Inflammatory macrophage (primary cell): ENCODE results near the gene HSPD1.
A peak's percentile ranks its signal among the peaks of the same experiment; 100 is the strongest.

ENCODE experiments used
- DNase-seq, 2 donors: peaks; one replicate each; pipeline ENCODE4 v3.0.0-alpha.2; 2020 to 2022
- total RNA-seq, 18 experiments: gene quantifications; one replicate each; lab custom pipeline; 2026; ENCODE audit warnings: mixed read lengths in 6 of 18, inconsistent platforms in 2 of 18; lab: John Stamatoyannopoulos, UW

HSPD1 gene
- total RNA-seq, result 86.2 to 376 (median 264) reads per million in 18 experiments

DNA sequence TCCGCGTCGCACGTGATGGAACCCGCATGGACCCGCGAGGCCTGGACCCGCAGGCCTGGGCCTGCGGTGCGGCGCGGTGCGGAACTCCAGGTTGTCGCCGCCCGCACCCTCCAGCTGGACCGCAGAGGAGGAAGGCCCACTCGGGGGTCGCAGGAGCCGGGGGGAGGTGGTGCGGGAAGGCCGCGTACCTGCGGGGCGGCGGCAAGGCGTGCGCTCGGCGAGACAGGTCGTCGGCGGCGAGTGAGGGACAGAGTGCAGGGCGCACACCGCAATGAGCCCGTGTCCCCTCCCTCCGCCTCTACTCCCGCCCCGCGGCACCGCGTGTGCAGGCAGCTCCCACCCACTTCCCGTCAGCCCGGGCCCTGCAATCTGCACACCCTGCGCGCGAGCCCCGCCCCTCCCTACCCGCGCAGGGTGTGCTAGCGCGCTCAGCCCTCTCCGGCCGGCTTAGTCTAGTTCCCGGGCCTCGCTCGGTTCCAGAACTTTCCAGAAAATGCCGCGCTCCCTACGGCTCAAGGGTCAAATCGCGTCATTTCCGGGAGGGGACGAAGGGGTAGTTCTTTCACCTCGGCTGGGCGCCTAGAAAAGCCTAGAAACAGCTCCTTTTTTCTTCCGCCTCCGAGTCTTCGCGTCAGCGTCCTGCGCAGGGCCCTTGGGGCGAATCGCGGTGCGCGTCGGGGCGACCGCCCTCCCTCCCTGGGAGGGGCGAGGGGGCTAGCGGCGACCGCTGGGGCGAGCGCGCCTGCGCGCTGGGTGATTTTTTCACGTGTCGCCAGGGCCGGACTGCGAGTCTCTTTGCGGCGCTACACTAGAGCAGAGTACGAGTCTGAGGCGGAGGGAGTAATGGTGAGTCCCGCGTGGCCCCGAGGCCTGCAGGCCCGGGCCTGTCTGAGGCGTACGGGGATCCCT, at the start of gene HSPD1, which contains the start of gene HSPE1:
HSPD1 (minus strand) TSS at position 247 of the 909 bp plus-strand sequence. CDS start 992 bp downstream, outside the sequence.
HSPE1 (plus strand) TSS at position 786 of the 909 bp plus-strand sequence; CDS start at position 844, 58 bp downstream.
- DNase-seq, result peak; percentile 100

DNA sequence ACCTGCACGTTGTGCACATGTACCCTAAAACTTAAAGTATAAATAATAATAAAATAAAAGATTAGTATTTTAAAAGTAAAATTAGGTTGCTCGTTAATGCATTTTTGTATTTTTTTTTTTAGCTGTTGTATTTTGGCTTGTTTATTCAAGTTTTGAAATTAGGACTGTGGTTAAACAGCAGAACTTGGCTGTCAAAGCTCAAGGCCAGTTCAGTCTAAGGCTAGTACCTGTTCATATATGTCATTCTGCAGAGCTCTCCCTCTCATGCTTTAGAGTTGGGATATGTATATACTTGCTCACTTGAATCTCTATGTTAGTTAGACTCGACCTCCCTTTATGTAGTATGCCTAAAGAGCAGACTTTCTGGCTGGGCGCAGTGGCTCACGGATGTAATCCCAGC, 48.9 kb upstream of the HSPD1 start:
- no peak for DNase-seq

DNA sequence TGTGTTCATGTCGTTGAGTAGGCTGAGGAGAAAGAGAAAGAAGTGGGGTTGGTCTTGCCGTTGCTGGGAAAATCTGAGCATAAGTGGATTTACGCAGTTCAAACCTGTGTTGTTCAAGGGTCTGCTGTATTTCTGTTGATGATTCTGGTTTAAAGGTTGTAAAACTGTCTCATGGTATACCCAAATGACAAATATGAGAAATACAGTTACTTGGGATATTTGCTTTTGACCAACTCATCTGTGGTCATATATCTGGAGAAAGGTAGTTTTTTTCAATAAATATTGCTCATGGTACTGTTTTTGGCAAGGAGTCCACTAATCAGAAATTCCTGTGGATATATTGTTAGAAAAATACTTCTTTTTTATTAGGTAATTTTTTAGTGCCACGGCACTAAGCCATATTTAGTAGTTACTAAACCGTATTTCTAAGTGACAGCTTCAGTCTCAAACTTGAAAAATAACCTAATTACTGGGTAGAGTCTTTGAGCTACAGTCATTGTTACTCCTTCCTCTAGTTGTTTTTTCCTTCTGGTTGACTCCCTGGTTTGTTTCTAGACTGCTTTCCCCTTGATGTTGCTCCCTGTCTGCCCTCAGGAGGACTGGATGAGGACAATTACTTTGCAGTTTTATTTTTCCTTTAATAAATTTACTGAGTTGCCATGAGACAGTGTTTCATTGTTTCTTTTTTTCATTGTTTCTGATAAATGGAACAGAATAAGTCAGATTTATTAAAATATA, 47.7 kb upstream of the HSPD1 start:
- DNase-seq, result no peak

DNA sequence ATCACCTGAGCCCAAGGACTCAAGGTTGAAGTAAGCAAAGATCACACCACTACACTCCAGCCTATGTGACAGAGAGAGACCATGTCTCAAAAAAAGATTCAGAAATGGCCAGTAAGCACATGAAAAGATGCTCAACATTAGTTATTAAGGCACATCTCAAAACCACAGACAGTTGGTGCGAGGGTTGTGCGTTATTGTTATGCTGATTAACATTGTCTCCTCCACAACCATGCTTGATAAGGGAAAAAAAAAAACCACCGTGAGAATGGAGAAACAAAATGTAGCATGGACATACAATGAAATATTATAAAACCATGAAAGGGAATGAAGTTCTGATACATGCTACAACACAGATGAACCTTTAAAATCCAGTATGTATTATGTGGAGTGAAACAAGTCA, 43.6 kb upstream of the HSPD1 start:
- no peak for DNase-seq

DNA sequence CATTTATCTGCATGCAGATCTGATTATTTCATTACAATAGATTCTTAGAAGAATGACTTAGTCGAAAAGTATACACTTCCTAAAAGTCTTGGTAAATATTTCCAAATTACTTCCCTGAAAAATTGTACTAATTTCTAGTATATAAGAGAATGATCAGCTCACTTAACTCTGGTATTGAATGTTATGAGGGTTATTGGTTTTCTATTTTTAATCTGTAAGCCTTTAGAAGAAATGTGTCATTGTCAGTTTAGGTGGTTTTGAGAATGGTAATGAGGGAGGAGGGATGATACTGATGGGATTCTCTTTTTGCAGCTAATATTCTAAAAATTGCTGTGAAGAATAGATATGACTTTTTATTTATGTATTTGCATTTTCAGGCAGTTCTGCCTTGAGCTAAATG, 40.1 kb upstream of the HSPD1 start:
- DNase-seq, result no peak

DNA sequence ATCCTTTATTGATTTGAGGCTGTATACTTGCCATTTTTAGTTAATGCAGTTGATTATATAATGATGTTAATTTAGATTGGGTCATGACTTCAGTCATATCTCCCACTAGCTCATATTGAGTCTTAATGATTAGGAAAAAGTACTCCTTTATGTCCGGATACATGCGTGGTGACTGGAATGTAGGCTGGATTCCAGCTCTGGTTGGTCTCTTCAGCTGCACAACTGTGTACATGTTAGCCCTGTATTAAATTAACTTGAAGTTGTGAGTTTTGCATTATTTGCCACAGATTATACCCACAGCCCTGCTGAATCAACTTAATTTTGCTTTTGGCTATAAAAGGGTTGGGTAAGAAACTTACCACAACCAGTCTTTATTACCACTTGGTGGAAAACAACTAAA, 38.8 kb upstream of the HSPD1 start:
- no peak for DNase-seq

DNA sequence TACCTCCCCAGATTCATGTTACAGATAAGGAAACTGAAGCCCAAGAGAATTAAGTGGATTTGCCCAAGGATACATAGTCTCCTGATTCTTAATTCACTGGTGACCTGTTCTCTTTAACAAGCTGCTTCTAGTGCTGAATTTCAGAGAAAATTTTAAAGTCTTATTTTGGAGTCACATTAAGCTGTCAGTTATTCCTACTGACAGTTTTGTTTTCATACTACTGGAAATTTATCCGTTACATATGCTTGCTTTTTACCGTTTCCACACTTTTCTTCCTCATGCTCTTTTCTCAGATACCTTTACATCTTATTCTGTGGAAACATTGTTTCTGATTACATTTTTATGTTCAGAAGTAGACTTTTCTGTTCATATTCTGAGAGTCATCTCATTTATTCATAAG, 17.5 kb upstream of the HSPD1 start:
- DNase-seq, result no peak

DNA sequence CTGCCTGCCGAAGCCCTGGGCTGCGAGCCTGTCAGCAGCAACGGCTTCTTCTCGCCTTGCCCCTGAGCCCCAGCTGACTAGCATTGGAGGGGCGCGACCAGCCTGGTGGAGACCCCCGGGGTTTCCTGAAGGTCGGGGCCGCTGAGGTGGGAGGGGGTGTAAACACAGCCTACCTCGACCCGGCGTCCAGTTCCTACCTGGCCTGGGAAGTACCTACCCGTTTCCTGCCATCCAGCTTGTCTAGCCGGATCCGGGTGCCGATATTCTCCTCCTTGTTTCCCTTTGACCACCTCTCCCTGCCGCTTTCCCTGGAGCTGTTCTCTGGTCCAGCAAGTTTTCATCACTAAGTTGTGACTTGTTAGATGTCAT, 16.7 kb upstream of the HSPD1 start:
- DNase-seq, result peak in 1 of 2 donors; percentile 8

DNA sequence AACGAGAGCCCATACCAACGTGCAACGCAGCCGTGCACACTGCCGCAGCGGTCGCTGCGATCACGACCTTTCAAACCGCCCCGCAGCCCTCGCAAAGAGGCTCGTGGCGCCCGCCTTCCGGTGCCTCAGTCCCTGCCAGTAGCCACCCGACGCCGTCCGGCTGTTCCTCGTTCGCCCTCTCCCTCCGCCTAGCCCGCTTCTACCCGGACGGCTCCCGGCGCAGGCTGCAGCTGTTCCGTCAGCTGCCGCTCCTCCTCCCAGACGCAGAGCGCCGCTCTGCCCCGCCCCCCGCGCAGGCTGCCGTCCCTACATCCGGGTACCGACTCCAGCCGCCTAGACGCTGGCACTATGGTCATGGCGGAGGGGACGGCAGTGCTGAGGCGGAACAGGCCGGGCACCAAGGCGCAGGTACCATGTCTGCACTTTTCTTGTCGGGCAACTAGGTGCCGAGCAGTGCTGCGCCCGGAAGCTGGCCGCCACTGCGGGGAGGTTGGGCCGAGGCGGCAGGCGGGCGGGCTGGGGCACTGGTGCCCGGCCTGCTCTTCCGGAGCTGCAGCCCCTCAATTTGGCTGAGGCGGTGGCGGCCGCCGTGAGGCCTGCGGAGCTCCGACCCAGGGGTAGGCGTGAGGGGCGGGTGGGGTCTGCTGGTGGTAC, 16.2 kb upstream of the HSPD1 start, which contains the start of gene MOB4:
MOB4 (plus strand) TSS at position 328 of the 654 bp plus-strand sequence; CDS start at position 349, 21 bp downstream.
- DNase-seq, result peak; percentile 97

DNA sequence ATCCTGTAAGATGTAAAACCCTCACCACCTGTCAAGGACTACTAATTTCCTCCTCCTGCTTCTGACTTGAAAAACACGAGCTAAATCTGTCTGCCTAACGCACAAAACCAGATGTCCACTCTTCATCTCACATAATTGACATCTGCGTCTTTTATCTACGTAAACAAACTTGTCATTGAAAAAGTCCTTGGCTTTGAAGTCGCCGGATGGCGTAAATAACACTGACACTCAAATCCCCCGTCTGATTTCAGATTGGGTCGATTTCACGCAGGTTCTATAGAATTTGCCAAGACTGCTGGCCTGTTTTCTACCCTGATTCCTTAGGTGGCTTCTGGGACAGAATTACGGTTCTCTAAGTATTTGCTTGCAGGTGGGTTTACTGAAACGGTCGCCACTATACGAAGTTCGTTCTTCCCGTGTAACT, 15.7 kb upstream of the HSPD1 start:
- DNase-seq, result no peak

DNA sequence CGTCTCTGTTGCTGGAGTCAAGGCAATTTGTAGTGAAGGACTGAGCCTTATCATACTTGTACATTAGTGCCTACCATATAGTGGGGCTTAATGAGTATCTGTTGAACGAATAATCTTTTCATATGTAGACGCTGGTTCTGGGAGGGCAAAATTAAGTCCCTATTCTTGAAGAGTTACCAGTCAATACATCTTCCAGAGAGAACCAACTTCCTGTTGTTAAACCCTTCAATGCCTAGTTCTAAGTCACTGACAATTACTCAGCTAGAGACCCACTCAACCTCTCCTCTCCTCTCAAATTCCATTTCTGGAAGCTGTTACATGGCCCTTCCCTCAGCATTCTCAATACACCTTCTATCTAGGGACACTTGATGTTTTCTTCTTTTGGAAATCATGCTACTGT, 15.1 kb upstream of the HSPD1 start:
- DNase-seq, result no peak

DNA sequence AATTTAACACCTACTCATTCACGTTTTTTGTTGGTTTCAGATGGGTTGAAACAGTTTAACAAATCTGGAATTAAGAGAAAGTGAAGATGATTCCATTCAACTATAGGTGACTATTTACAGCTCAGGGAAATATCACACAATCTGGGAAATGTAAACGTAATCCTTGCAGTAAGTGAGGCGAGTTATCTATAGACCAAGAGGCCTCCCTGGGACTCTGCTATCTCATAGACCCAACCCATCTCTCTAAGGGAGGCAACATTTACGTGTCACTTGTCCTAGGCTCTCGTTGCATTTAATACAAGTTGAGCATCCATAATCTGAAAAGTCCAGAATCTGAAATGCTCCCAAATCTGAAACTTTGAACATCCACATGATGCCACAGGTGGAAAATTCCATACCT, 14.3 kb upstream of the HSPD1 start:
- no peak for DNase-seq

DNA sequence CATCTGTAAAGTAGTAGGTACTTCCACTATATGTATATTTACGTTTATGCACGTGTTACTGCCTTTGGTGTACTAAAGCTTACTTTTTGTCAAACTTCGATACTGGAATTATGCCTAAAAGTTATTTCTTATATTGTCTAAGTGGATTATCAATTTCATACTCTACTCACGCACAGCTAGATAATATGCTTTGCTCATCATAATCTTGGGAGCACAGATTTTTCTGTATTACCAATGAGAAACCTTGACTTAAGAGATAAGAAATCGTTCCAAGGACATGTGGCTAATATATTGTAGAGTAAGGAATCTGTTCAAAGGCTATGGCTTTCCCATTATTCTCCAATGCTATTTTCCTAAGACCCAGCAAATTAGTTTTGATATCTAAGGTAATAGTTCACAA, 7.0 kb upstream of the HSPD1 start:
- no peak for DNase-seq

DNA sequence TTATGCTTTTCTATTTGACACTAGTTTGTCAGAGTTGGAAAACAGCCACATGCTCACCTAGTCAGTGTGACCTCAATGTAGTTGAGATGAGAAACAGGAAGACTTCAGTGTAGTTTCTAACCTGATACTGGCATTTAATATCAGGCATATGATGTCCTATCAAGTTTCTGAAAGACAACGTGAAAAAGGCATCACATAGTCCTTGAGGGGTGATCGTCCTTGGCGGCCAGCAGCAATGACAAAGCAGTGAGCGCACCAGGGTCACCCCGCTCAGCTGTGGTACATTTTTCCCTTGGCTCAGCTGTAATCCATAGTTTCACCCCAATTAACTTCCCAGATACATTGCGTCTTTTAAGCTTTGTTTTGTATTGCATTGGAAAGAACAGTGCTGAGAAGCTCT, 4.9 kb upstream of the HSPD1 start:
- no peak for DNase-seq

DNA sequence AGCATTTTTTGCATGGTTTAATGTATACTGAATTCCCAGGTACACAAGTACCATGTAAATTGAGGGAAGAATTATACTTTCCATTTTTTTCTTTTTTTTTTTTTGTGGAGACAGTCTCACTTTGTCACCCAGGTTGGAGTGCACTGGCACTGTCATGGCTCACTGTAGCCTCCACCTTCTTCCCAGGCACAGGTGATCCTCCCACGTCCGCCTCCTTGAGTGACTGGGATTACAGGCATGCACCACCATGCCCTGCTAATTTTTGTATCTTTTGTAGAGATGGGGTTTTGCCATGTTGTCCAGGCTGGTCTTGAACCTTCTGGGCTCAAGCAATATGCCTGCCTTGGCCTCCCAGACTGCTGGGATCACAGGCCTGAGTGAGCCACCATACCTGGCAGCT, 4.4 kb upstream of the HSPD1 start:
- no peak for DNase-seq

DNA sequence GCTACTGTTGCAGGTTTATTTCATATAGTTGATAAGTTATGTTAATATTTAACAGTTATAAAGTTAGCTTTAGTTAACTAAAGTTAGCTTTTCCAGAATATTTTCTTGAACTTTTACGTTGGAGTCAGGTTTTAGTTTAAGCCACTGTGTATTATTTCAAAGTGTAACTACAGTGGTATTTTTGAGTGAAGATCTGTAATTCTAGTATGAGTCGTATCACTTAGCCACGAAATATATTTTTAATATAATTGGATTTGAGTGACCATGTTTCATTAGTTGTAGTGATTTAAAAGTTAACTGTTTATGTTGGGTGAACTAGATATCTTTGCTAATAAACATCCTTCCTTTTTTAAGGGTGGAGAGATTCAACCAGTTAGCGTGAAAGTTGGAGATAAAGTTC, 3.0 kb upstream of the HSPD1 start:
- no peak for DNase-seq

DNA sequence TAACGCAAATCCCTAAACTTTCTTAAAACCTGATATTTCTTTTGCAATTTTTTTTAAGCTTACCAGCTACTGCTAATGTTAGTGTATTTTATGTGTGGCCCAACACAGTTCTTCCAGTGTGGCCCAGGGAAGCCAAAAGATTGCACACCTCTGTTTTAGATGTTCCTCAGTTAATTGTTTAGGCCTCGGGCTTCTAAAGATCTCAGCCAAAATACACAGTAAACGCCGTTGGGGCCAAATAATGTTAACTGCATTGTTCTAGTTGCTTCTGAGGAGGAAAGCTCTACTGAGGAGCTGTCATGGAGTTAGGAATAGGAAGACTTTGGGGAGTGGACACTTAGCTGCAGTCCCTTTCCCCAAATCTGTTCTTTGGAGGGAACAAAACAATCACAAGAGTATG, 2.6 kb upstream of the HSPD1 start:
- DNase-seq, result no peak

DNA sequence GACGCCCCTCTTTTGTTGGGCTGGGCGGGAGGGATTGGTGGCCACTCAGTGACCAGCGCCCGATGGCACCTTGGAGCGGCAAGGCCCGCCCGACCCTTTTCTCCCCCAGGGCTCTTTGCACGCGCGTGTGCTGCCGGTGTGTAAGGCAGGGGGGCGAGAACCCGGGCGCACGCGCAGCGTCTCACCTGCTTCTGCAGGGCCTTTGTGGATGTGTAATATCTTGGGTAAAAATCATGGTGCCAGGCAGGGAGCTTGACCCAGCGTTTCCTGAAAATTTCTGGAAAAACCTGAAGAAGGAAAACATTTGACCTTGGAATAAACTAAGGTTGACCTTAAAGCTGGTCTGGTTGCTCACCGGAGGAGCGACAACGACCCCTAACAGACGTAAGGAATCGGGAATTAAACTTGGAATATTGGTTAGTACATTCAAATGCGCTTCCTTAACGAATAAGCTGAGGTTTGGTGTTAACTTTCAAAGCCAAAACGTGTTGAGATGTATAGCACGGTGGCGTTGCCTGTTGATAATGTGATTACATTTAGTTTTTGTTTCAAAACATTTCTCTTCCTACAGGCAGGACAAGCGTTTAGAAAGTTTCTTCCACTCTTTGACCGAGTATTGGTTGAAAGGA, 977 bp upstream of the HSPD1 start:
- no peak for DNase-seq

DNA sequence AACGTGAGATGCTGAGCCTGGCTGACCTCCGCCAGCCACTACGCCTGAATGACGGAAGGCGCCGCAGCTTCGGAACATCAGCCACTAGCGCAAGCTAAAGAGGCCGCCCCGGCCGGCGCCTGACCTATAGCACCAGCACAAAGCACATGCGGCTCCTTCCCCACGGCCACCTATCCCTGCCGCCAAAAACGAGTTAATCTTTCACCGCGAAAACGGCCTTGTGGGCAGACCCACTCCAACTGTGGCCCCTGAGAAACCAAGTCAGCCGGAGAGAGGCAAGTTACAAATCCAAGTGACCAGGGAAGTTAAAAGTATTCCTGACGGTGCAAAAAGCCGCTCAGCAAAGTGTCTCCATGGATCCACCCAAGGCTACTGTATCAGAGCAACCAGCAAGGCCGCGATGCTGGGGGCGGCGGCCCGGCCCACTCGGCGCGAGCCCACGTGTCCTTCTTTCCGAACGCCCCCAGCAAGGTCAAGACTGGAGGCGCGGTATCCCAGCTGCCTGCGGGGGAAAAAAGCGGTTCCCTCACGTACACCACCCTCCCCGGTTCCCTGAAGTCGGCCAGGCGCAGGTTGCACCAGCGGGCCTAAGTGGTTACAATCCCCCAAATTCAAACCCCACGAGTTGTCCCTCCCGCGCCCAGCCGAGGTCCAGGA, 575 bp downstream of the HSPD1 start:
- DNase-seq, result peak; percentile 44 to 77

DNA sequence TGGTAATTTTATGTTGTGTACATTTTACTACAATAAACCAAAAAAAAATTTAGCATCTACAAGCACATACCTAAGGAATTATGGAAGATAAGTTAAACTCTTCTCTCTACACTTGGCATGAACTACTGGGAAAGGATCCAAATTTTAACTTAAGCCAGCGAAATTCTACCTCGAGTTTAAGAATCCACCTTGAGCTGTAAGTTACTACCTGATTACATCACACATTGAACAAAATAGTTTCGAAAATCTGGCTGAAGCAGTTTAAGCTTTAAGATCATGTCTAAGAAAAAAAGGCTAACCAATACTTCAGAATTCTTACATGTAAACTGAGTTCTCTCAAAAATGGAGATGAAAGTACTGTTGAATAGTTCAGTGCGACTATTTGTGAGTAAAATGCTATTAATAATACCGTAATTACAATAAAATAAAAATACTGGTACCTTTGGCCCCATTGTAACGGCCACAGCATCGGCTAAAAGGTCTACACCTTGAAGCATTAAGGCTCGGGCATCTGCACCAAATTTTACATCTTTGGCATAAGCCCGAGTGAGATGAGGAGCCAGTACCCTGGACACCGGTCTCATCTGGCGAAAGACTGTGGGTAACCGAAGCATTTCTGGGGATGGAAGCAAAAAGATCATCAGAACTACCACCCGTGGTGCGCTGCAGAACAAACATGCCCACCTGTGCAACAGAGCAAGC, 1.3 kb downstream of the HSPD1 start:
- DNase-seq, result no peak

DNA sequence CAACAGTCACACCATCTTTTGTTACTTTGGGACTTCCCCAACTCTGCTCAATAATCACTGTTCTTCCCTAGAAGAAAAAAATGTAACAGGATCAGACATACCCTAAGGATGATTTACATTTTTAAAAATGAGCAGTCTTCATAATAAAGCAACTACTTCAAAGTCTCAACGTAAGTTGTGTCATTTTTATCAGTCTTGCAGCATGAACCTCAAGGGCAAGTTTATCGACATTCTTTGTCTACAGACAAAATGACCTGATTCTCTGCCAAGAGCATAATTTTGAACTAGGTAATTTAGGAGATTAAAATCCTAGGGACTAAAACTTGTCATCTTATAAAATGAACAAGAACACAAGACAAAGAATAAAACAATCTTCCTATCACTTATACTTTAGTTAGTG, 2.3 kb downstream of the HSPD1 start:
- DNase-seq, result no peak
